IPS DF 19.7 (cell line): Measurements from ENCODE around the gene EIF3M.

ENCODE experiments used
- DNase-seq: peaks from one replicate; pipeline ENCODE4 v3.0.0-alpha.2; 2013; ENCODE audit warnings: low read depth, low spot score

EIF3M gene

DNA sequence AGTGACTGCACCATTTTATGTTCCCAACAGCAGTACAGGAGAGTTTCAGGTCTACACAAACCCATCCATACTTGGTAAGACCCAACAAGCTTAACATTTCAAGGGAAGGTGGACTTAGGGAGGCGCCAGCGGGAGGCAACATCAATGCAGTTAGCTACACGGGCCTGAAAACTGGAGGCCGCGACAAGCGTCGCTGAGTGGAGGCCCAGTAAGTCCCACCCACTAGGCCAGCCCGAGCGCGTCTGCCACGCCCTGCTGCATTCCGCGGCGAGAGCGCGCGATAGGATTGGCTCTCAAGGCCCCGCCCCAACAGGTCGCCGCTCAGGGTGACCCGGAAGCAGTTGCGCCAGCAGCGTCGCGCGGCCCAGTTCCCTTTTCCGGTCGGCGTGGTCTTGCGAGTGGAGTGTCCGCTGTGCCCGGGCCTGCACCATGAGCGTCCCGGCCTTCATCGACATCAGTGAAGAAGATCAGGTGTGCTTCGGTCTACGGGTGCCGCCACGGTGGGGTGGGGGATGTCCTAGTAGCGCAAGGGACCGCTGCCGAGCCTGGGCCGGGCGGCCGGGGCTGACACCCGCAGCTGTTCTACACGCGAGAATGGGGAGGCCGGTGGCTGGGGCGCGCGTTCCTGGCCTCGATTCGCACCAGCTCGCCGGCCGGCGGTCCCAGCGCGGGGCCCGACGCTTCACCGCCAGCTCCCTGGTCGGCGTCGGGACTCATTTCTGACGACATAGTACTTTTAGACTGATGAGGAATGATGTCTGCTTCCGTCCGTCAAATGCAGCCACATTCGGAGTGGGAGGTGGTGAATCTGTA lies at the start of gene EIF3M:
EIF3M (plus strand) TSS at position 373 of the 813 bp plus-strand sequence; CDS start at position 430, 57 bp downstream.
- DNase-seq = peak; percentile 75

DNA sequence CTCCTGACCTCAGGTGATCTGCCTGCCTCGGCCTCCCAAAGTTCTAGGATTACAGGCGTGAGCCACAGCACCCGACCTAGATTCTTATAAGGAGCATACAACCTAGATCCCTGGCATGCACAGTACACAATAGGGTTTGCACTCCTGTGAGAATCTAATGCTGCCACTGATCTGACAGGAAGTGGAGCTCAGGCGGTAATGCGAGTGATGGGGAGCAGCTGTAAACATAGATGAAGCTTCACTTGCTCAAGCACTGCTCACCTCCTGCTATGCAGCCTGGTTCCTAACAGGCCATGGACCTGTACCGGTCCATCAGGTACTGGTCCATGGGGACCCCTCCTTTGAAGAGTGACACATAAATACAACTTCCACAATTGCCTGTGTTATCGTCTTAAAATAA lies 44.8 kb upstream of the EIF3M start:
- no peak for DNase-seq

DNA sequence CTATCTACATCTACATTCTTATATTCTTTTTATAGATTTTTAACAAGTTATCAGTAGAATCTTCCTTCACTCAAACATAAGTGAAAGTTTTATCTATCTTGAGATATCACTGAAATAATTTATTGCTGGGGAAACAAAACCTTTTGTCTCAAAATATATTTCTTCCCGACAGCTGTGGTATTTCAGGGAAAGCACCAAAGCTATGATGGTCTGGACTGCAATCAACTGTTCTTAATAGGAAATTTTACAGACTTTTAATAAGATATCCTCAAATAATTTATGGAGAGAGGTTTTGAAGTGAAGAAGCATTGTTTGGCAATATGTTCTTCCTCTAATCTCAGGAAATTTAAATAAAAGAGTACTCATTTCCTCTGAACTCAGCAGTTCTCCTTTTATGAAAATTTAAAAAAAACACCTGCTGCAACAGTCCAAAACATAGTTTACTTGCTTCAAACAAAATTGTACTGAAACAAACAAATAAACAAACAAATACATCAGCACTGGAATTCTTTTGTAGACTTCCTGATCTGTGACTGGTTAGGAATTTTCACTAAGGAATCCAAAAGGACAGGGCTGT lies 33.9 kb upstream of the EIF3M start:
- DNase-seq = no peak

DNA sequence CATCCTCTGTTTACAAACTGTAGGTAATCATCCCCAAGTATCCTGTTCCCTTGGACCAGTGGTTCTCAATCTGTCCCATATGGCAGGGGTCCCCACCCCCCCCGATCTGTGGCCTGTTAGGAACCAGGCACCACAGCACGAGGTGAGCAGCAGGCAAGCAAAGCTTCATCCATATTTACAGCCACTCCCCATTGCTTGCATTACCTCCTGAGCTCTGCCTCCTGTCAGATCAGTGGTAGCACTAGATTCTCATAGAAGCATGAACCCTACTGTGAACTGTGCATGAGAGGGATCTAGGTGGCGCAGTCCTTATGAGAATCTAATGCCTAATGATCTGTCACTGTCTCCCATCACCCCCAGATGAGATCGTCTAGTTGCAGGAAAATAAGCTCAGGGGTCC lies 33.4 kb upstream of the EIF3M start:
- no peak for DNase-seq

DNA sequence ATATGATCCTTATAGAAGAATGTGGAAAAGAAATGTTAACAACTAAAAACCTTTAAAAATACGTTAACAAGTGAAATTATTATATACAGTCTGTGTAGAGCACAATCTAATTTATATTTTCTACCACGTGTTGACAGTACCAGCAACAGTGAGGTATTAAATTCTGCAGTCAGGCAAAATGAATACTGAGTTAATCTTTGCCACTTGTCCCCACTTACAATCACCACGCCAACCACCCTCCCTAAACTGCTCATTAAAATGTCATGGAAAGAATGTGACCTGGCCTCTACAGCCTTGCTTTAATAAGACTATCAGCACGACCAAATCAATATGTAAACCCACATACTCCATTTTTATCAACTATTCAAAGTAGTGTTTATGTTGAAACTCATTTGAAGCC lies 28.5 kb upstream of the EIF3M start:
- DNase-seq = no peak

DNA sequence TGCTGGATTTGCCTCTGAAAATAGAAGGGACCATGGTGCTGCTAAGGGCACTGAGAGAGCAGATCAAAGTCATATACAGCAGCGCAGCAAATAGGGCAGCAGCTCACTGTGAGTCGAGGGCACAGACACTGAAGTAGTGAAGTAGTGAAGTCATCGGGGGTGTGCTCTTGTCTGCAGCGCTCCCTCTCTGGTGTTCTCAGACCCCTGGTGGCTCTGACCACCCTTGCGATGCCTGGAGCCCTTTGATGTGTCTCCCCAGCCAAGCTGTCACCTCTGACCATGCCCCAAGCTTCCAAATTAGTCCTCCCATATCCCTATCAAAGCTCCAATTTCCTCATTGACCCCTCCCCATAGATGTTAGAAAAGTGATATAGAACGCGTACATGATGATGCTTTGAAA lies 27.7 kb upstream of the EIF3M start:
- DNase-seq = no peak

DNA sequence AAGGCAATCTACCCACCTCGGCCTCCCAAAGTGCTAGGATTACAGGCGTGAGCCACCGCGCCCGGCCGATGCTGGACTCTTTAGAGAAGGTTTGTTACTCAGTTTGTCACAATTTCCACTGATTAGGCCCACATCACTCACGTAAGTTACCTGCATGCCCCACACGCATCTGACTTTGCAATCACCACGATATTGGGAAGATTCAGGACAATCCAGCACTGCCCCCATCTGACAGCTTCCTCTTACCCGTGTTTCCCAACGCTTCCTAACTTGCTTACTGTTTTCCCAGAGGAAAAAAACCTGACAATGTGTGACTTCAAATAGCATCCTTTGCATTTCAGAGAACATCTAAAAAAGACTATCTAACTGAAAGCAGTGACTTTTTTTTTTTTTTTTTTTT lies 21.8 kb upstream of the EIF3M start:
- DNase-seq = no peak

DNA sequence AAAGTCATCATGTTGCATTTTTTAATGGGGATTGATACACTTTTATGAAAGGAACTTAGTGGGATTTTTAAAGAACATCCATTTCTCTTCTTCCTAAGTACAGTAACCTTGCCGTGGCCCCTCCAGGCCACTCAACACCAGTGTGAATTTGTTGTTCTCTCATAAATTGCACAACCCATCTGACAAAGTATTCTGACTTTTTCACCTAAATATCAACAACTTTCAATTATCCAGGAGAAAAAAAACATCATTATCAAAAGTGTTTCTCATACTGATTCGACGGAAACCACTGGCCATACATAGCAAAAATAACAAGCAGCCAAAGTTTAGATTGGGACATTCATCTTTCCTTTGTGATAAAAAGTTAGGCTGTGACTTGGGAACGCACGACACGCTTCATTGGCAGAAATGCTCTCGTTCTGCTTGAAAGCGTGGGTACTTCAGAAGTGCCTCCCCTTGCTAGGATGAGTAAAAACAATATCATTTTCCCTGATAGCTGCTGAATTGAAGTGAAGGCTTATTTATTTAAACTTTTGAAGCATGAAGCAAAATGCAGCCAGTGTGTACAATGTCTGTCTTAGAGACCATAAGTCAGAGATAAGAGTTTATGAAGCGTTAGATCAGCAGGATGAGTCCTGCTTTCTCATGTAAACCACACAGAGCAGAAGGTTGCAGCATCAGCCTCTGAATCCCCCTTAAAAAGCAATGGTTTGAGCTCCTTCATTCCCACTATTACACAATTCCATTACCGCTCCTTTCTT lies 20.6 kb upstream of the EIF3M start:
- DNase-seq = no peak

DNA sequence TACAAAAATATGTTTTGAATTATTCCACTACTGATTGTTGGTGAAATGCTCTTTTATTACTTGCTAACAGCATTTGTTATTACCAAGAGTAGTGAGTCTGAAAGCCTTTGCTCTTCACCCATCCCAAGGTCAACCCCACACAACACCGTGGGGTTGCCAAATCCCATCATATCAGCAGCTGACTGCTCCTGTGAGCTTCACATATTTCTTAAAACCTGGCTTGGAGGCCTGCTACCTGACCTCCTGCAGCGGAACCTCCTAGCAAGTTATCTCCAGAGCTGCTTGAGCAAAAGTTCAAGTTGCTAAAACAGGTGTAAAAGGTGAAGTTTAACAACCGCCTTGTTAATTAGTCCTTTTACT lies 20.1 kb upstream of the EIF3M start:
- no peak for DNase-seq

DNA sequence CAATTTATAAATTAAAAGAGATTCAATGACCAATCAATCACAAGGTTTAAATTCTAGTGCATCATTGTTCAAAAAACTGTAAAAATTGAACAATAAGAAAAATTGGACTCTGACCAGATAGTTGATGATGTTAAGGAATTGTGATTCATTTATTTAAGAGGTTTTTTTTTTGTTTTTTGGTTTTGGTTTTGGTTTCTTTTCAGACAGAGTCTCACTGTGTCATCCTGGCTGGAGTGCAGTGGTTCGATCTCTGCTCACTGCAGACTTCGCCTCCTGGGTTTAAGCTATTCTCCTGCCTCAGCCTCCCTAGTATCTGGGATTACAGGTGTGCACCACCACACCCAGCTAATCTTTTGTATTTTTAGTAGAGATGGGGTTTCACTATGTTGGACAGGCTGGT lies 17.1 kb upstream of the EIF3M start:
- DNase-seq = no peak

DNA sequence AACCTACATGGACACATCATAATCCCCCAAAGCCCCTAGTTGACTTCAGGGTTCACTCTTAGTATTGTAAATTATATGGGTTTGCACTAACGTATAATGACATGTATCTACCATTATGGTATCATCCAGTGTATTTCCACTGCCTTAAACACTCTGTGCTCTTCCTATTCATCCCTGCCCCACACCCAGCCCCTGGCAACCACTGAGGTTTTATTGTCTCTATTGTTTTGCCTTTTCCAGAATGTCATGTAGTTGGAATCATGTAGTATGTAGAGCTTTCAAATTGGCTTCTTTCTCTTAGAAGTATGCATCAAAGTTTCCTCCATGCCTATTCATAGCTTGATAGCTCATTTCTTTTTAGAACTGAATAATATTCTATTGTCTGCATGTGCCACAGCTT lies 16.5 kb upstream of the EIF3M start:
- DNase-seq = no peak

DNA sequence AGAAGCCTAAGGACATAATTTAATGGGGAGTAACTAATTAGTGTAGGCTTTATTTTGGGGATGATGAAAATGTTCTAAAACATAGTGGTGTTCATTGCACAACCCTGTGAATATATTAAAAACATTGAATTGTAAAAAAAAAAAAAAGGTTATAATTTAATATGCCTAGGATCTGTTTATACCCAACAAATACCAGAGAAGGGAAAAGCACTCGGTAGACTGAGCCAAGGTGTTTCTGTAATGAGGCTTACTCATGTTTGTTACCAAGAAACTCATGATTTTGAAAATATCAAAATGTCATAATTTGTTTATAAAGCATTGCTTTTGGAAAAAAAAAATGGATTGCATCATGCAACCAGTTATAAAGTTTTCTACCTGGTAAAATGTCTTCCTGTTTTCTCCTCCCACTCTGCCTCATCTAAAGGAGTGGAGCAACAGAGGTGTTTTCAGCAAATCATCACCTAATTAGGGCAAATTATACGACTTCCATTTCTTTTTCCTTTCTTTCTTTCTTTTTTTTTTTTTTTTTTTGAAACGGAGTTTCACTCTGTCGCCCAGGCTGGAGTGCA lies 14.2 kb upstream of the EIF3M start:
- no peak for DNase-seq

DNA sequence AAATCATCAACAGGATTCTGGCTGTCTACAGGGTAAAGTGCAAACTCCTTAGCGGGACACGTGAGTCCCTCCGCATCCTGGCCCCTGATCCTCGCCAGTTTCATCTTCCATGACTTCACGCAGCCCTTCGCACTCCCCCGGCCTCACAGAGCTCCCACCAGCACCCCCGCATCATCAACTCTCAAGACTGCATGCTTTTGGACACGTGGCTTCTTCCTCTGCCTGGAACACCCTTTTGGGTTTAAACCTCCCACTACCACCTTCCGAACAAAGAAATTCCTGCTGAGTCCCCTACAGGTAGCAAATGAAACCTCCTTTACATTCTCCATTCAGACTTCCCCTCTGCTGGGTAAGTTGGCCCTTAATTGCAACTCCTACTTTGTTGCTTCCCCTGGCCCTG lies 12.6 kb upstream of the EIF3M start:
- DNase-seq = peak; percentile 47

DNA sequence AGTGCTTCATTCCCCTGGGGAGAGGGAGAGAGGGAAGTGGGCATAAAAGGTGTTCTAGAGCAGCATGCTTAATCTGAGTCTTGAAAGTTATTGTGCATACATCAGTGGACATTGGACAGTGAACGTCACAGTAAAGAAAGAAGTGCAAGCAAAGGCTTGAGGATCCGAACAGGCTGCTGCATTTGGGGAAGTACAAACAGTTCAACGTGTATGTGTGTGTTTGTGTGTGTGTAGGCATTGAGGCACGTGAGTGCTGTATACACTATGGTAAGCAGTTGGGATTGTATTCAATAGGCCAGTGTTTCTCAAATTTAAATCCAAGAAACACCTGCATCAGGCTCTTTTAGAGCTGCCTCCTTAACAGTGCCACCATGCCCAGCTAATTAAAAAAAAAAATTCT lies 10.4 kb upstream of the EIF3M start:
- DNase-seq = no peak

DNA sequence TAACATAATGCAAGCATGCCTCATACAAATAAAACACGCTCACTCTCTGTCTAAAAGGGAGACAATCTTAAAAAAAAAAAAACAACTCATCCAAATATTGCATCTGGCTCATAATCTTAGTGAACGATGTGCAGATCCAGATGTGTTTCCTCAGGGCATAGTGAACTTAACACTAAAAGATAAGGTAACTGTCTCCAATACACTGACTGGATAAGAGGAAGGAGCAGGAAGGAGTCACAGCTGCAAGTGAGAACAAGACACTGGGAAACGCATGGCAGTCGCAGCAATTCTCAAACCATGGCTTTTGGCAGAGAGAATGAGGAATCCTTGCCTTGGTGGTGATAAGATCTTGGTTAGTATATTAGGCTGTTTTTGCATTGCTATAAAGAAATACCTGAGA lies 9.2 kb upstream of the EIF3M start:
- DNase-seq = no peak

DNA sequence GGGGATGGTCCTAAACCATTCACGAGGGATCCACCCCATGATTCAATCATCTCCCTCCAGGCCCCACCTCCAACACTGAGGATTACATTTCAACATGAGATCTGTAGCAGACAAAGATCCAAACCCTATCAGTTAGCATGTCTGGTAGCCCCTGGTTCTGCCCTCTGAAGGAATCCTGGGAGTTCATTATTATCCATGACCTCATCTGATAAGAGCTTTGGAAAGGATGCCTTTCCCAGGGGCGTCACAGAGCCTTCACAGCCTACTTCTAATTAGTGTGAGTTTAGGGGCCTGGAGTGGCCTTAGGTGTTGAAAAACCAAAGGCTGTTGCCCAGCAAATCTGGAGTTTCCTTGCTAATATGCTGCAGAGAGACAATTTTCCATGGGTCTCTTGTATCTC lies 8.6 kb upstream of the EIF3M start:
- DNase-seq = no peak

DNA sequence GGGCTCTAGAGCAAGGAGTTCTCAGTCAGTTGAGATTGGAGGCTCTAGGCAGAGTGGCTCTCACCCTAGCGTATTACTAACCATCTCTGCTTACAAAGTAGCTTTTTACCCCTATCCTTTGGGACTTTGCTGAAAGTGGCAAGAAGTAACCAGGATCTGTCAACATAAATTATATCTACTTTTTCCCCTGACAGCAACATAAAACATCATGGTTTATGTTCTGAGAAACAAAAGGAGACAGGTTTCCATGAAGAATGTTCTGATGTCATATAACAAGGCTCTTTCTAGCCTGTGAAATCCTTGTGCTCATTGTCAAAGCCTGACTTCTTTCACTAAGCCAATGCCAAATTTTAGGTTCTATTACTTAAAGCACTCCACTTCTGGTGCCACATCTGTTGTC lies 7.2 kb upstream of the EIF3M start:
- no peak for DNase-seq

DNA sequence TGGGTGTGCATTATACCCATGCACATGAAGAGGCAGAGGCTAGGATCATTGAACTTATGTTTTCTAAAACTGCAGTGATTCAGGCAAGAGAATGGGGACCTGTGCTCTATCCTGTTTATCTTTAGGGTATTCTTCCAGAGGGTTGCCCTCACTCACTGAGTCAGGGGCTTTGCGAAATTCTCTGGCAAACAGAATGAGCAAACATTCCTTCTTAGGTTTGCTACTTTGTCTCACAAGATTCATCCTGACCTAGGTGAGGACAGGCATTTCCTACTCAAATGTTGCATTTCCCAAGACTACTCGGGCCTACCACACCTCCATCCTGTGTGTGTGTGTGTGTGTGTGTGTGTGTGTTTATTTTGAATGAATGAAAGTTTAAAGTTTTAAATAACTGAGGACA lies 2.7 kb upstream of the EIF3M start:
- DNase-seq = no peak

DNA sequence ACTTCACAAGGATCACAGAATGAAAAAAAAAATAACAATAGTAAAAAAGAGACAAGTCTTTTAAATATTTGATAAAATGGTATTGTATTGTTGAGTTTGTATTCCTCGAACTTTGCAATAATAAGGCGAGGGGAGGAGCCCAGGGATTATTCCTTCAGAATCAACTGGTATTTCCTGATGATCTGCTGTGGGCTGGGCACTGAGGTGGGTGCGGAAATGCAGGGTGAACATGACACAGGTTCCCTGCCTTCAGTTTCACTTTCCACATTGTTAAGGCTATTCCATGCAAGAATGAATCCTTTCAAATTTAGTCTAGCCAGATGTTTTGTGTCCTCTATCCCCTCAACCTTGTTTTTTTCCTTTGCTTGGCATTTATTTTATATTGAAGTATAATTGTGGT lies 2.1 kb upstream of the EIF3M start:
- no peak for DNase-seq

DNA sequence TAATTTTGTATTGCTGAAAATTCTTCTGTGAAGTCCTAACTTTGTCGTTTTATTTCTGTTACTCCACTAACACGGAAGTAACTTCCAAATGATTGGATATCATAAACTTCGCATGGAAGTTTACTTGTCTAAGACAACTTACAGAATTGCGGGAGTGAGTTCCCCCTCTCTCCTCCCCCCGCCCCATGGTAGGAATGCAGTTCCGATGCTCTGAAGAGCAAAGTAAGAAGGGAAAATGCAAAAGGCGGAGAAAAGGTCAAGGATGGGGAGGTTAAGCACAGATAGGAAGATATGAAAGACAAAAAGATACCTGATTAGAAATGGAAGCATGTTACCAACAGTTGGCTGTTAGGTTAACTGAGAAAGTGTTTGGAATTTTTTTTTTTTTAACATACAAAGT lies 1.3 kb downstream of the EIF3M start:
- no peak for DNase-seq

DNA sequence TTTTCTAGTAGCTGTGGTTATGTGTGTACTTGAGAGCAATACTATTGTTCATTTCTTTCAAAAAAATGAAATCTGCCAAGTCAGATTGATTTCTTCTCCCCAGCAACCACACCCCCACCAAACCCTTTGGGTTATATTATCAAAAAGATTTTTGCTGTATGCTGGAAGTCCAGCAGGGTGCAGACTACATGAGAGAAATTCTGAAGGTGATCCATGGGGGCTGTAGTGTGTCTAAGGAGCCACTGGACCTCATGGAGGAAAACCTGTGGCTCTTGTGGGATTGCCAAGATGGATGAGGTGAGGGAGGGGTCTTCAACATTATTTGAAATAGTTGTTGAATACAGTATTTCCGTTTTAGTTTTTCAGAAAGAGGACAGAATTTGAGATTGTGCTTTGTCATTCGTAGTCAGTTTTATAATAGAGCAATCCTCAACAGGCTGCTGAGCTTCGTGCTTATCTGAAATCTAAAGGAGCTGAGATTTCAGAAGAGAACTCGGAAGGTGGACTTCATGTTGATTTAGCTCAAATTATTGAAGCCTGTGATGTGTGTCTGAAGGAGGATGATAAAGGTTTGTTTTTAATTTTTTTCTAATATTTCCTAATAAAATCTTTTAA lies 3.1 kb downstream of the EIF3M start:
- DNase-seq = no peak

DNA sequence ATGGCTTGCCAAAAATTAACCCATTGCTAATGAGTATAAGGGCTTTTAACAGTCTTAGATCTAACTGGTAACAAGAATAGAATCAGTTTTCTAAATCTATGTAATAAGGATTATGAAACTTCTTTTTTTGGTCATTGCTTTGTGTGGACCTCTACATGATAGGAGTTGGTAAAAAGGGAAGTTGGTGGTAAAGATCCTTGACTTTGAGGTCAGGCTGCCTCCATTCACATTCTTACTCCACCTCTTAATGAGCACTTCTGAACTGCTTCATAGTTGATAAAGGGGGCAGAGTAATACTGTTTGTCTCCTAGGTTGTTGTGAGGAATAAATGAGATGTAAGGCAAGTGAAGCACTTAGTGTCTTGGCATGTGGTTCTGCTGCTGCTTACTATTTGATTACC lies 10.6 kb downstream of the EIF3M start:
- no peak for DNase-seq
